HG03558 (cell line): ENCODE data around the gene CCT4.
A peak's percentile ranks its signal among the peaks of the same experiment; 100 is the strongest.
"Not testable (repeated sequence)": the region's sequence is repeated elsewhere in the genome, so short reads cannot be mapped to it uniquely, and the experiment has no call there.

Source experiments
- ATAC-seq: cut with Tn5 transposase; IDR thresholded peaks from one replicate; pipeline ENCODE4 v1.9.1; 2021; ENCODE audit warnings: moderate number of reproducible peaks; ENCODE audit not compliant: unreplicated experiment; ENCODE audit errors: extremely low read depth

Gene CCT4, protein sequence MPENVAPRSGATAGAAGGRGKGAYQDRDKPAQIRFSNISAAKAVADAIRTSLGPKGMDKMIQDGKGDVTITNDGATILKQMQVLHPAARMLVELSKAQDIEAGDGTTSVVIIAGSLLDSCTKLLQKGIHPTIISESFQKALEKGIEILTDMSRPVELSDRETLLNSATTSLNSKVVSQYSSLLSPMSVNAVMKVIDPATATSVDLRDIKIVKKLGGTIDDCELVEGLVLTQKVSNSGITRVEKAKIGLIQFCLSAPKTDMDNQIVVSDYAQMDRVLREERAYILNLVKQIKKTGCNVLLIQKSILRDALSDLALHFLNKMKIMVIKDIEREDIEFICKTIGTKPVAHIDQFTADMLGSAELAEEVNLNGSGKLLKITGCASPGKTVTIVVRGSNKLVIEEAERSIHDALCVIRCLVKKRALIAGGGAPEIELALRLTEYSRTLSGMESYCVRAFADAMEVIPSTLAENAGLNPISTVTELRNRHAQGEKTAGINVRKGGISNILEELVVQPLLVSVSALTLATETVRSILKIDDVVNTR

DNA sequence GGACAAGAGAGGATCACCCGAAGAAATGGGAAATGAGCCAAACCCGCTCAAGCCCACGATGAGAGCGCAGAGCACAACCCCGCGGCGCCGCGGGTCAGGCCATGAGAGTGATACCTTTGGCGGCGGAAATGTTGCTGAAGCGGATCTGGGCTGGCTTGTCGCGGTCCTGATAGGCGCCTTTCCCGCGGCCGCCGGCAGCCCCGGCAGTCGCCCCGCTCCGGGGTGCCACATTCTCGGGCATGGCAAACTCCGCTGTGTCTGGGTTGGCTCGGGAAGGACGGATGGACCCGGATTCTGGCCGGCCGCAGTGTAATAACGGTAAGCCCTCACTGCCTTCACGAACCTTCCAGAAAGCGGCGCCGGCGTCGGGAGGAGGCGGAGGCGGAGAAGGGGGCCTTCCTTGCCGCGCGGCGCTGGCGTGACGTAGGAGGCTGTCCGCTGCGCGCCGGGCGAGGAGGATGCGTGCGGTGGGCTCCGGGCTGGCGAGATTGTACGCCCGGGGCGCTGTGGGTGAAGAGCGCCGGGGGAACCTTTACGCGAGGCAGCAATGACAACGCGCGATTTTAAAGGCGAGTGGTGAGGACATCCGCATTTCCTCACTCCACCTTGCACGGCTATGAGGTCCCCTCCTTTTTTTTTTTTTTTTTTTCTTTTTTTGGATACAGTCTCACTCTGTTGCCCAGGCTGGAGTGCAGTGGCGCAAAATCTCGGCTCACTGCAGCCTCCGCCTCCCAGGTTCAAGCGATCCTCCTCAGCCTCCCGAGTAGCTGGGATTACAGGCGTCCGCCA, at the start of gene CCT4:
Gene CCT4, minus strand, starts transcription at position 390 of the 789 bp plus-strand sequence. Its CDS starts 149 bp downstream, at position 241.
- ATAC-seq = peak; percentile 47

DNA sequence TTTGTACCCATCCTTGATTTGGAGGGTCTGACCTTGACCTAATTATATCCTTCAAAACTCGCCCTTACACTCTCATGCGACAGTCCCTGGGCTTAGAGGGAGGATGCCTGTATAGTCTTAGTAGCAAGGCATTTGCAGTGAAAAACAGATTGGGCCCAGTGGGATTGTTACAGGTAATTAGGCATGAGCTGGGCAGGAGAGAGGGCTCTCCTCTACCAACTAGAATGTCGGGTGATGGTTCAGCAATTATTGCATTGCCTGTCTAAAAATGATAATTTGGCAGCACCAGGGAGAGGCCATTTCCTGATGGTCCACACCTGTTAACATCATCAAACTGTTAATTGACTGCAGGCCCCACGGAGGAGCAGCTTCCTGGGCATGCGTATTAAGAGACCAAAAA, 49.4 kb upstream of the CCT4 start:
- no peak for ATAC-seq

DNA sequence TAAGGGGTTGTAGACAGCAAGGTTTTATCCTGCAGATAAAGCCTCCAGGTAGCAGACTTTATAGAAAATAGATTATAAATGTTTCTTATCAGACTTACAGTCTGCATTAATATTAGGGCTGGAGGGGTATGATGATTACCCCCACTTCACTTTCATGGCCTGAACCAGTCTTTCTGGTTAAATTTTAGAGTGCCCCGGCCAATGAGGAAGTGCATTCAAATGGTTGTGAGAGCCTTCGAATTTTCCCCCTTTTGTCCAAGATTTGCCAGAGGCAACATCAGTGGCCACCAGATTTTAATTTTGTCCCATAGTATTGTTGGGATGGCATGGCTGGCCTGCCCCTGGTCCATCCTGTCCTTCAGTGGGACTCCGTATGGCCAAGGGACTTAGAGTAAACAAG, 48.6 kb upstream of the CCT4 start:
- ATAC-seq = no peak

DNA sequence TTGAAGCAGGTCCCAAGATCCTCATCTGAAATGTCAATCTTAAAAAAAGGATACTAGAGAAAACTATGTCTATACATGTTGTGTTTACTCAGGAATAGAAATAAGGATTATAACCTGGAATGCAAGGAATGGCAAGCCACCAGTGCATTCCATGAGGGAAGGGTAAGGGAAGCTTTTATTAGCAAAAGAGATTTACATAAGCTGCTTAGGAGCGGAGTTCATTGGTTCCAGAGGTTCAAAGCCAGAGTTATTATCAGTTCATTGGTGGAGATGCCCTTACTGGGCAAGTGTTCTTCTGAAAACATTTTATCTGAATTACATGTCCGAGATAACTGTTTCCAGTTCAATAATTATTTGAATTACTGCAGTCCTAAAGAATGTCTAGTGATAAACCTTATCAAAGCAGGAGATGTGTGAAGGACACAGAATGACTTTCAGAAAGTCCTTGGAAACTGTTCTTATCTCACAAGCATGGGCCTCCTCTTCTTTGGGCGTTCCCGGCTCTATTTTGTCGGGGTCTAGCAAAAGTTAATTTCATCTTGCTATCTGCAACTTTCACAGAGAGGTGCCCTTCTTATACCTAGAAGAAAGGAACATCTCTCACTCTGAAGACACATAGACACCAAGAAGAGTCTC, 40.5 kb upstream of the CCT4 start:
- ATAC-seq = no peak

DNA sequence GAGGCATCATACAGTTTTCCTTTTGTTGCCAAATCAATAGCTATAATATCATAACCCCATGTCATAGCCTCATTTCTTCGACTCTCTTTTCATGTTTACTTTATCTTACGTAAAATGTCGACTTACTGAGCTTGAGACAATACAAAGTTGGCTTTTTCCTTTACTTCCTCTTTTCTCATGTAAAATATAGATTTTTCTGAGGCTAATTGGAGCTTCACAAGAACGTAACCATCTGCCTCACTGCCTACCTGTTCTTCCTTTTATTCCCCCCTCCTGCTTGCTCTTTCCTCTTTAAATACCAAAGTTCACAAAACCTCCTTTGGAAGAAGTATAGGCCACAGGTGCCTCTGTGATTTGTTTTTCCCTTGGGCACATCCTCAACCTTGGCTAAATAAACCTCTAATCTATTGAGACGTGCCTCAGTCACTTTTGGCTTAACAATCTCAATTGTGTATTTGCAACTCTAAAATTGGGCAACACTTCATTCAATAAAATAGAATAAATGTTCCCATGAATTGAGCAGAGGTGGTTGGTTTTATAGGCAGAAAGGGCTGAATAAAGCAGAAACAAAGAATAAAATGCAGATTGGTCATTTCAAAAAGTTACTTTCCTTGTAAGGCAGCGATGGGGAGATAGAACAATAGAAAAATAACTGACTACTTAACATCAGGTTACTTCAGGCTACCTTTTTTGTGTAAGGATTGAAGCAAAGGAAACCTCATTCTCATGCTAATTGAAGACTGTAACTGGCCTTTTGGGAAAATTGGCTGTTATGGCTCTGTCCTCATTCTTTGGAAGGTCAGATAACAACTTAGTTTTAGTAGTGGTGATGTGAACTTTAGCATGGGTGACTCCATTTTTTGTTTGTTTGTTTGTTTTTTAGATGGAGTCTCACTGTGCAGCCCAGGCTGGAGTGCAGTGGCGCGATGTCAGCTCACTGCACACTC, 38.3 kb upstream of the CCT4 start:
- ATAC-seq = no peak

DNA sequence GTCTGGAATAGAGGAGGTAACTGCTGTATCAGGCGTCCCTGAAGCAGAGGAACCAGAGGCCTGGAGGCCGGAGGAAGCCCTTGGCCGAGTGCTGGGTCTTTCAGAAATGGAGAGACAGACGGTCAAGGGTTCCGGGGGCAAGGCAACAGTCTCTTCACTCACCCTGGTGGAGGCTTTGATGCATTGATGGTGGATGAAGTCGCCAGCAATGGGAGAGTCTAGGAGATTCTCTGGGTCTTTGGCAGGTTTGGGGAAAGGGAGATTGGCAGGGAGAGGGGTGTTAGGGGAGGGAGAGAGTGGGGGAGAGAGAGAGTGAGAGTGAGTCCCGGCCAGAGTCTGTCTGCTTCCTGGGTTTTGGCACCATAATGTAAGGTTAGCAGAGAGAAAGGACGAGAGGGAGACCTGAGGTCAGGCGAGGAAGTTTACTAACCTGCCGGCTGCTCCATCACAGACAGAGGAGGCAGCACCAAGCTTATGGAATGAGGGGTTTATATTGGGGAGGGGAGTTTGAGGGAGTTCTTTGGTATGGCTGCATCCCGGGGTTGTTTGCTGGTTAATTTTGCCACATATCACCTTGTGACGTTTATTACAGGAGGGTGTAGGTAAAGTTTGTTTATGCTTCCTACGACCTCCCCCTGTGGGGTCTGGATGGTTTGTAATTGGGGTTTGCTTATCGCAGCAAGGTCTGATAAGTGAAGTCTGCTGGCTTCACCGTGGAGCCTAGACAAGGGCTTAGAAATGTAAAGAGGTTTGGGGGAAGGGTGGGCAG, 36.6 kb upstream of the CCT4 start:
- ATAC-seq = no peak

DNA sequence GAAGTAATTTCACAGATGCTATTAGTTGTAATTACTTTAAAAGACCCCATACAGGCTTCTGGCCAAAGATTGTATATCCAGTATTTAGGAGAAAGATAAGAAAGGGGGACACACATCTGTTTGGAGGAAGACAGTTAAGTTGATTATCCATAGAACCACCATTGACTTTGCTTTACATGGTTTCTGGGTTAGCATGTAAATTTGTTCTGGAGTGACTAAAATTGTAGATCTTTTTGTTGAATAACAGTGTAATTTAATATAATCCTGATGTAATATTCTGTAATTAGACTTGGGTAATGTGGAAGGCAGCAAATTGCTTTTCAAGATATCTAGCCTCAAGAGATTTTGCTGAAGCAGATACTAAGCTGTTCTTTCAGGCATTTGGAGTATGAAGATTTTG, 34.3 kb upstream of the CCT4 start:
- no peak for ATAC-seq

DNA sequence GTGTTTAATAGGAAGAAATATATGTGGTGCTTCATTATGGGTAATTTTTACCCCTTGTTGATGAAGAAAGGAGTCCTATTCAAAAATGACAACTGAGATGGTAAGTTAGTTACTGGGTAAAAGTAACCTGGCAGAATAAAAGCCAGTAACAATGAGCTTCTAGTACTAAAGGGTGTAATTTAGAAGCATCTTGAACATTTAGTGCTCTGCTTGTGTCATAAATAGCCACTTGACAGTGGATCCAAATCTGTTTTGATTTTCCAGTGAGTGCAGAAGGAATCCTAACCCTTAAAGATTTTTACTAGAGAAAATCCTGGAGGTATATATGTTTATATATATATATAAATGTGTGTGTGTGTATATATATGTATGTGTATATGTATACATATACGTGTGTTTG, 32.1 kb upstream of the CCT4 start:
- no peak for ATAC-seq

DNA sequence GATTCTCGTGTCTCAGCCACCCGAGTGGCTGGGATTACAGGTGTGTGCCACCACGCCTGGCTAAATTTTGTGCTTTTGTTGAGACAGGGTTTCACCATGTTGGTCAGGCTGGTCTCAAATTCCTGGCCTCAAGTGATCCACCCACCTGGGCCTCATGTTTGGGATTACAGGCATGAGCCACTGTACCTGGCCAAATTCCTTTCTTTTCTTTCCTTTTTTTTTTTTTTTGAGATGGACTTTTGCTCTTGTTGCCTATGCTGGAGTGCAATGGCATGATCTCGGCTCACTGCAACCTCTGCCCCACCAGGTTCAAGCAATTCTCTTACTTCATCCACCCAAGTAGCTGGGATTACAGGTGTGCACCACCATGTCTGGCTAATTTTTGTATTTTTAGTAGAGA, 26.3 kb upstream of the CCT4 start:
- not testable (repeated sequence) for ATAC-seq

DNA sequence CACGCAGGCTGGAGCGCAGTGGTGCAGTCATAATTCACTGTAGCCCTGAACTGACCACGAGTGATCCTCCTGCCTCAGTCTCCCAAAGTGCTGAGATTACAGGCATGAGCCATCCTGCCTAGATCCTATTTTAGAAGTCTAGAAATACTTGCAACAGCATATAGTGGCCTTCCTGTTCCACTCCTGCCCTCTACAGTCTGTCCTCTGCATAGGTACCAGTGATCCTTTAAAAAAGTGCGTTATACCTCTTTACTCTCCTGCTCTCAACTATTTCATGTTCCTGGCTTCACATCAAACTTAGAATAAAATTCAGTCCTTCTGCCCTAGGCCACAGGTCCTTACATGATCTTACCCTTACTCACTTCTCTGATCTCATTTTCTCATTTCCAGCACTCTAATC, 23.1 kb upstream of the CCT4 start:
- no peak for ATAC-seq

DNA sequence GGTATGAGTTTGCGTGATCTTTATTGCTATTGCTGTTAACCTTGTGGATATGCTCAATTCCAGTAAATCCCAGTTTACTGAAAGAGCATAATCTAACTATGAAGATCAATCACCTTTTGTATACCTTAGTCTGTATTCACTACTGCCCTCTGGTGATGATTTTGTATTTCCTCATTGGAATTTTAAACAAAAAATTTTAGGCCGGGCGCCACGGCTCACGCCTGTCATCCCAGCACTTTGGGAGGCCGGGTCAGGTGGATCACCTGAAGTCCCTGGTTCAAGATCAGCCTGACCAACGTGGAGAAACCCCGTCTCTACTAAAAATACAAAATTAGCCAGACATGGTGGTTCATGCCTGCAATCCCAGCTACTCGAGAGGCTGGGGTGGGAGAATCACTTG, 22.1 kb upstream of the CCT4 start:
- no peak for ATAC-seq

DNA sequence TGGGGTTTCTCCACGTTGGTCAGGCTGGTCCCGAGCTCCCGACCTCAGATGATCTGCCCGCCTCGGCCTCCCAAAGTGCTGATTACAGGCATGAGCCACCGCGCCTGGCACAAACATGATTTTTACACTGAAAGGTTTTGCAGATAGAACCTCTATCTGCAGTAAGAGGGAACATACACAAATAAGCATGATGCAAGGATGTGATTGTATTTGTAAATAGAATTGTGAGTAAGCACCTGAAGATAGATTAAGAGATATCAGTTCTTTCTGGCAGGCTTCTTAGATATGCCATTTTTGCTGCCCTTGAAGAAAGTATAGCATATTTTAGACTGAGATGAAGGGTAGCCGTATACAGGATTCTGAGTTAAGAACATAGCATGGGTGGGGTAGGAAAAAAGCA, 20.7 kb upstream of the CCT4 start:
- no peak for ATAC-seq

DNA sequence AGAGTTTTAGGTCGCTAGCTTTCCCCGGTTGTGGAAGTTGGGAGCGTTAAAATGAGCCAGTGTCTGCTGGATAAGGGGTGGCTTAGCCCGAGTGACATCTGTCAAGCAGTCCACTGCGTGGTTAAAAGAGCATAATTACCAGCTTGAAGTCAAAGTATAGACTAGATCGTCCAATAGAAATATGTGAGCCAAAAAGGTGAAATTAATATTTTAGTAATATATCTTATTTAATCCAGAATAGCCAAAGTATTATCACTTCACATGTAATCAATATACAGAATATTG, 17.7 kb upstream of the CCT4 start:
- ATAC-seq = no peak

DNA sequence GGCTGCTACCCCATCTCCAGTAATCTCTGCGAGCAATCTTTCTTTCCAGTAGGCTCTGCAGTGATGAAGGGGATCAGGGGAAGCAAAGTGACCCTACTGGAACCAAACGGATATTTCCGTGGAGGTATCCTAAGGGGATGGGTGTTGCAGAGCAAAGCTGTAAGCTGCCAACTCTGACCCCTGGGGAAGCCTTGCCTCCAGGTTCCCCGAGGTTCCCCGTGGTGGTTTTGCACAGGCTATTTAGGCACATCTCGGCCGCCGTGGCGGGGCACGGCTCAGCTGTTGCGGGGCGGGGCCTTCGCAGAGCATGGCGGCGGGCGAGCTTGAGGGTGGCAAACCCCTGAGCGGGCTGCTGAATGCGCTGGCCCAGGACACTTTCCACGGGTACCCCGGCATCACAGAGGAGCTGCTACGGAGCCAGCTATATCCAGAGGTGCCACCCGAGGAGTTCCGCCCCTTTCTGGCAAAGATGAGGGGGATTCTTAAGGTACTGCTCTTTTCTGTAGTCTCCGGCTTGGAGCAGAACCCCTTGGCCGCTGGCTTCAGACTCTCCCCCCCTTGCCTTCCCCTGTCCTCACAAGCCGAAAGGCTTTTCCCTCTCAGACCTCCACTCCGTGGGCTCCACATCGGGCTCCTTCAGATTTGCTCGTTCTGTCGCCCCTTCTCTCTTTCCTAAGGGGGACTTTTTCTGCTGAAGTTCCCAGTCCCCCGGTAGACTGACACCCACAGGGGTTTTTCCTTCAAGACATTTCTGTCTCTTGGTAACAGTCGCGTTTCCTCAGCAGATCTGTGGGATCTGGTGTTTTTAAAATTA, 17.1 kb upstream of the CCT4 start, which contains the start of gene COMMD1:
Gene COMMD1, plus strand, starts transcription at position 303 of the 814 bp plus-strand sequence. Its CDS starts 5 bp downstream, at position 308.
- peak; percentile 95 for ATAC-seq

DNA sequence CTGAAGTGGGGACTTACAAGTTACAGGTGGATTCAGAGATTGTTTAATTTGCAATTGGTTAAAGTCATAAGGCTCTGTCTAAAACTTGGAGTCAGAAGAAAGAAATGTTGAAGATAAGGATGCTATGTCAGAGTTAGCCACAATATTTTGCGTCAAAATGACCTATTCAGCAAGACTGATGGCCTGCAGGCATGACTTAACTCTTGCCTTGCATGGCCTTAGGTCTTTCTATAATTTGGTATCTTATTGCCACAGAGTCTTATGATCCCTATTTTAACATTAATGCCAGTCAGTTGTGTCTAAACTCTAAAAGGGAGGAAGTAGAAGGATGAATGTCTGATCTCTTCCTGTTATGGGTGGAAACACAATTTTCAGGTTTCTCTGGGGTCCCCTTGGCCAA, 11.8 kb upstream of the CCT4 start:
- ATAC-seq = no peak

DNA sequence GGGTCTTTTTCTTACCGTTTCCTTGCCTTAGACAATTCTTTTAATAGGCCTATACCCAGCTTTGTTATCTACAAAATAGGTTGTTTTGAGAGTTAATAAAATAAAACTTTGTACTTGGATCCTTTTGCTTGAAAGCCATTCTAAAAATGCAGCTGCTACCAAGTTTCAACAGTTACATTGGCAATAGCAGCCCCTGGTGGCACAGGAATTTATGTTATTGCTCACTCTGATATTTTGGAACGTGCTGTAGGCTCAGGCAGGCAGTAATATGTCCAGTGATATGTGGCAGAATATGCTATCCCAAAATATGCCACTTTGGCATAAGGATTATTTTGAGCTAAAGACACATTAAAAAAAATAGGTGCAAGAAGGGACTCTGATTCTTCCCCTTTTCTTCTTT, 10.4 kb upstream of the CCT4 start:
- ATAC-seq = no peak

DNA sequence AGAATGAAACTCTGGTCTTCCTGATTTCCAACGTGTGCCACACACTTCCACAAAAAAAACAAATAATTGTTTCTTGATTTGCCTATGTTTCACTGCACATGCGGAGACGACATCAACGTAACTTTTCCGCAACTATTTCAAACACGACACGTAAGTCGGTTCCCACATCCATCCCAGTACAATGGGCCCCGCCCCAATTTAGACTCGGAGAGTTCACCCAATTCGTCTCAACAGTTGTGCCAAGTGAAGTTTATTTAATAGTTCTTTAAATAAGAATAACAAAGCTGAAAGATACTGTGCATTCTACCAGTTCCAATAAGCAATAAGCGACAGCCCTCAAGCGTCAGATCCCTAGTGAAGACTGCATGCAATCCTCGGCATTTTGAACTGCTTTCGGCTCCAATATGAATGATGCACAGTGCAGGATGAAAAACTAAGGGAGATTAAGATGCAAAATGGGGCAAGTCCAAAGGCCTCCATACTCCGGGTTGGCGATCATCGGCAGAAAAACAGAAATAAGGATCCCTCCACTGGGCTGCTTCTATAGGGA, 664 bp downstream of the CCT4 start:
- no peak for ATAC-seq
